GM19372 (cell line): ENCODE measurements around the gene CTCFL.
"Not testable (repeated sequence)": the region's sequence is repeated elsewhere in the genome, so short reads cannot be mapped to it uniquely, and the experiment has no call there.

Source experiments
- ATAC-seq: cut with Tn5 transposase; IDR thresholded peaks from one replicate; pipeline ENCODE4 v1.9.1; 2021; ENCODE audit warnings: mild to moderate bottlenecking, low read depth, moderate library complexity; ENCODE audit not compliant: unreplicated experiment

The CTCFL gene

DNA sequence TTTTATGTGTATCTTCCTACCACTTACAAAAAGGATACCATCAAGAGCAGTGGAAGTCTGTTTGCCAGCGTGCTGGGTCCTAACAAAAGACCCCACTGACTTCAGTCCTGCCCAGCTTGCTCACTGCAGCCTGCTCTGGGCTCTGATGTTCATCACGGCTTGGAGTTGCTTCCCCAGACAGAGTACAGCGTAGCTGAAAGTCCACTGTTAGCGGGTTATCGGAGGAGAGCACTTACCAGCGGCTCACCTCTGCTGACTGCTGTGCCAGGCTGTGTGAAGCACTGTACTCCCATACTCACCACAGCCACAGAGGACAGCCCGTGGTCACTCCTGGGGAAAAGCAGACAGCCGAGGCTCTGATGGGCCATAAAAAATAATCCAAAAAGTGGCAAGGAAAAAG lies 40.2 kb downstream of the CTCFL start:
- ATAC-seq = no peak

DNA sequence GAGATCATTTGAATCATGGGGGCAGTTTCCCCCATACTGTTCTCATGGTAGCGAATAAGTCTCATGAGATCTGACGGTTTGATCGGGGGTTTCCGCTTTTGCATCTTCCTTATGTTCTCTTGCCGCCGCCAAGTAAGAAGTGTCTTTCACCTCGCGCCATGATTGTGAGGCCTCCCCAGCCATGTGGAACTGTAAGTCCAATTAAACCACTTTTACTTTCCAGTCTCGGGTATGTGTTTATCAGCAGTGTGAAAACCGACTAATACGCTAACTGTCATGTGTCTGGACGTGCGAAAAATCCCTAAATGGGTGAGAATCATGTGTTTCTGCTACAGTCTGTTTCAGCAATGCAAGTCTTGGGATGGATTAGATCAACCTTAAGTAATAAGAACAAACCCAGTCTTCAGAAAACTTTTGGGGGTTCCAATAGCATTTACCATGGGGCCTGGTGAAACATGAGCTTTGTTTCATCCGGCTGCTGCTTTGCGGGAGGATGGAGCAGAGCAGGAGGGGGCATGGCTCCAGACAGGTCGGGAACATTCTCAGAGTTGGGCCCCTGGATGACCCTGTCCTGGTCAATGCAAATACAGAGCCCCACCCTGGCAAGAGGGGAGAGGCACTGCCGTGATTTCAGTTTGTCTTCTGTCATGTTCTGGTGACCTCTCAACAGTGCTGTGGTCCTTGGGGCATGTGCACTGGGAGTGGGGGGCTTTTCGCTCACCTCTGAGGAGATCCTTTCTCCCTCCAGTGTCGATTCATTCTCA lies 41.5 kb downstream of the CTCFL start:
- no peak for ATAC-seq

DNA sequence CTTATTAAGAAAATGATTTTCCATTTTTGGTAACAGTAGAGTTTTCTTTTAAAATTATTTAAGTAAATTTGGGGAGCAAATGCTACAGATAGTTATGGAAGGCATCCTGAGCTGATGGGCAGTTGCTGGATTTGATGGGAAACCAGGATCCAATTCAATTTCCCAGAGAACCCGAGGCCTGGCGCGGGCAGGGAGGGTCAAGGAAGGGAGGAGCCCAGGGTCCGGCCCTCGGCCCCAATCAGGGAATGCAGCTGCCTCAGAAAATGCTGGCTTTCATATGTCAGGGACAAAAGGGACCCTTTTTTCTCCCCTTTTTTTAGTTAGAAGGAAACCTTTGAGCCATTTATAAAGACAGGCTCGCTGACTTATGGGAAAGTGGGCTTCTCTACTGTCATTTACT lies 42.1 kb downstream of the CTCFL start:
- ATAC-seq = no peak

DNA sequence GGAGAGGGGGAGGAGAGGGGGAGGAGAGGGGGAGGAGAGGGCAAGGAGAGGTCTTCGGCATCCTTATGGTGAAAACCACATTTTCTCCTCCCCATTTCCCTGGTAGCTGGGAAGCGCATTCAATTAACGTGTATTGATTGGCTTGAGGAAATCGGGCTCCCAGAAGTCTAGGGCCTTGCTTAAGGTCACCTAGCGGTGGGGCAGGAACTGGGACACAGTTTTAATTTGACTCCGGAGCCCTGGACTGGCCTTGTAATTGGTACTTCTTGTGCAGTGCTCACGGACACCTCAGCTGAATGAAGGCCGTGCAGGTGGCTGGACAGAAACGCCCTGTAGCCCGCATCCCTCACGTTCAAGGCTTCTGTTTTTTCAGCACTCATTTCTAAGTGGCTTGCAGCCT lies 42.8 kb downstream of the CTCFL start:
- ATAC-seq = no peak

DNA sequence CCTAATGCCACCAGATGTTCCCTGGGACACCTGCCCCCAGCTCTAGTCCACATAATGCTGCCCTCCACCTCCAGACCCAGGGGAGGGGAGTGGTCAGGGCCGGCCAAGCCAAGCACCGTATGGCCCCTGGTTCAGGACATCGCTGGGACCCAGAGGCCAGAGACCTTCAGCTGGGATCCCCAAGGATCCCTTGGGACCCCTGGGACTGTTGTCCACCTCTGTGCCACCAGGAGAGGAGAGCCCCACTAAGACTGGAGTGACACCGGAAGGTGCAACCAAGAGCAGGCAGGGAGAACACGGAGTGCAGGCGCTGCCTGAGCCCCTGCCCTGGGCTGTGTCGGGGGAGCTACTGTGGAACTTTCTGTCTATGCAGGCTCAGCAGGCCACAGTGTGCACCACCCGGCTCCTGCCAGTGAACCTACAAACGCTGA lies 43.6 kb downstream of the CTCFL start:
- ATAC-seq = peak; percentile 29

DNA sequence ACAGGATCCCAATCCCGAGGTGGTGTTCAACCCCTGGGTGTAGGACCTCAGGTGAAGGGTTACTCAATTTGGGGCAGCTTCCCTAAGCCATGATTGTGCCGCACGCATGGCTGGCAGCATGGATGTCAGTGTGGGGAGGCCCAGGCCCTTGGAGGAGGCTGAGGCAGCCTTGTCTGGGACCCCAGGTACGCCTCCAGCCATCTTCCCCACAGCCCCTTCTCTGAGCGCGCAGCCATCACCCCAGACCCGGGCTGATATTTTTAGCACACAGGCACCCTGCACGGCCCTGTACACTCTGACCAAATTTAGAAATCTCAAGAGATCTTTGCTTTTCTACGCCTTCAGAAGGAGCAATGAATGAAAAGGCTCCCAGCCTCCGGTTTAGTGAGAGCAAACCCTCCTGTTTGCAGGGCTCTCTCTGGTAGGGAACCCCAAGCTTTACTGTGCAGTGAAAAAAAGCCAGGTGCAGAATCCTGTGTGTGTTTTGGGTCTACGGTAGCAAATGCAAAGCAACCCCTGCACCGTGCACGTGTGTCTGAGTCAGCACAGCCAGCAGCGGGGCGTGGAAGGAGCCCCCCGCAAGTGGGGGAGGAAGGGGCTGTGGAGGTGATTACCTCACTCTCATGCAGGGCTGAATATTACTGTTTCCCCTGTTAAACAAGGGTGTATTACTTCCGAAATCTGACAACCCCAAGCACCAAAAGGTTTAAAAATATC lies 44.3 kb downstream of the CTCFL start:
- peak; percentile 47 for ATAC-seq

DNA sequence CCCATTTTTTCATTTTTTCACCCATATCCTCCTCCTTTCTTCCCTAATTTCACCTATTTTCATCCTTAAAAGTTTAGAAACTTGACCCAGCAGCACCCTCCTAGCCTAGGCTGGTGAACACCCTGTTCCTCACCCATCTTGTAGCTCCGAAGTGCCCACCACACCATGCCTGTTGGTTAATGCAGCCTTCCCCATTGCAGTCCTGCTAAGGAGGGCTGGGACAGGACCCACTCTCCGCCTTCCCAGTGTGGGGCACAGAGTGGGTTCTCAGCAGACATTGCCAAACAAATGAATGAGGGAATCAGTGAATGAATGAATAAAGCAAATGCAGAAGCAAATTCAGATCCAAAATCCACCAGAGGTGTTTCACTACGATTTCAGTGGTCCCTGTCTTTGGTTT lies 45.7 kb downstream of the CTCFL start:
- ATAC-seq = no peak

DNA sequence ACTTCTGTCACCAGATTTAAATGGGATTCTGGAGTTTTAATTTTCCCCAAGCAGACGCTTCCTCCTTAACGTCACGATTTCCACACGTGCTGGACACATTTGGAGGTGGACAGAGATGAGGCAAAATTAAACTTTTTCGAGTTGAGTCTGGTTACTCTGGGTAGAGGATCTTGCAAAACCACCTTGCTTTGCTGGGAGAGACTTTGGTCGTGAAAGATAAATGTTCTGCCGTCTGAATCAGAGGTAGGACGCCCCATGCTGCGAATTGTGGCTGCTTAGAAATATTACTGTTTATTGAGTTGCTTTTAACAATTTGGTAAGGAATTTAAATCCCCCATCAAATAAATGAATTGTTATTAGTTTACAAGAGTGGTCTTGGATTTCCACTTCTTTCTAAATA lies 46.8 kb downstream of the CTCFL start:
- ATAC-seq = no peak

DNA sequence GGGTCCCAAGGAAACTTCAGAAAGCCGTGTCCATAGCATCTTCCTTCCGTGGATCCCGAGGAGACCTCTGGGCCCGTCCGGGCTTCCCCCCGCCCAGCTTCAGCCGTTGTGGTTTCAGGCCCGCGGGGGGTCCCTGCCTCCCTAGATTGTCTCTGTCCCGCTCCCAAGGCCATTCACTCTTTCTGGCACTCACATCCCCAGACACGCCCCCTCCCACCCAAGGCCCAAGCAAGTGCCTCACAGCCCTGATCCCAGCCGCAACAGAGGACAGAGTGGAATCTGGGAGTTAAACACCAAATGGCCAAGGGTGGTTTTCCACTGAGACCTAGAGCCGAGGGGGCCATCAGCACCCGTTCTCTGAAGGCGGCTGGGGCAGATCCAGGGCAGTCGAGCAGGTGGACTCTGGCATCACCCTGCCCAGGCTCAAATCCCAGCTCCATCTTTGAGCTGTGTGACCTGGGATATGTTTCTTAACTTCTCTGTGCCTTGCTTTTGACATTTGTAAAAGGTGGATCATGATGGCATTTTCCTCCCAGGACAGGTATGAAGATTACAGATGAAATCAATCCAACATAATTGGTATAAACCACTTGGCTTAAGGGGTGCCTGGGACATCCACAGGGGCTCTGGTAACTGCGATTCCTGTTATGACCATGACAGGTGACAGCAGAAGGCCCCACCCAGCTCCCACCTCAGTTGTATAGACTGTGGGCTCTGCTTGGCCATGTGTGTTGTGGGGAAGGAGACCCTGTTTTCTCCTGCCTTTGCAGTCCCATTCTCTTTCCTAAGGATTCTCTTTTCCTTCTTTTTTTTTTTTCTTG lies 48.1 kb downstream of the CTCFL start:
- ATAC-seq = no peak

DNA sequence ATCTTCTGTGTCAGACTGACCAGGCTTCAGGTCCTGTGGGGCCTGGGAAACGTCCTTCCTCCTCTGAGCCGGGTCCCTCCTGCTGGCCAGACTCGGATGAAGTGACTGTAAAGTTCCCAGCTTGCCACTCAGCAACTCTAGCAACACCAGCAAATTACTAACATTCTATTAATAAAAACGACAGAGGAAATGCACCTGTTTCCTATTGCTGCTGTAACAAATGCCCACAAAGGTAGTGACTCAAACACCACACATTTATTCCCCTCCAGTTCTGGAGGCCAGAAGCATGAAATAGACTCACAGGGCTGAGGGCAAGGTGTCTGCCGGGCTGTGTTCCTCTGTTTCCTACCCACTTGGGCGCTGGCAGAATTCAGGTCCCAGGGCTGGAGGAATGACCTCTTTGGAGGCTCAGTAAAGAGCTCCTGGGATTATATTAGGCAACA lies 48.8 kb downstream of the CTCFL start:
- ATAC-seq = no peak

DNA sequence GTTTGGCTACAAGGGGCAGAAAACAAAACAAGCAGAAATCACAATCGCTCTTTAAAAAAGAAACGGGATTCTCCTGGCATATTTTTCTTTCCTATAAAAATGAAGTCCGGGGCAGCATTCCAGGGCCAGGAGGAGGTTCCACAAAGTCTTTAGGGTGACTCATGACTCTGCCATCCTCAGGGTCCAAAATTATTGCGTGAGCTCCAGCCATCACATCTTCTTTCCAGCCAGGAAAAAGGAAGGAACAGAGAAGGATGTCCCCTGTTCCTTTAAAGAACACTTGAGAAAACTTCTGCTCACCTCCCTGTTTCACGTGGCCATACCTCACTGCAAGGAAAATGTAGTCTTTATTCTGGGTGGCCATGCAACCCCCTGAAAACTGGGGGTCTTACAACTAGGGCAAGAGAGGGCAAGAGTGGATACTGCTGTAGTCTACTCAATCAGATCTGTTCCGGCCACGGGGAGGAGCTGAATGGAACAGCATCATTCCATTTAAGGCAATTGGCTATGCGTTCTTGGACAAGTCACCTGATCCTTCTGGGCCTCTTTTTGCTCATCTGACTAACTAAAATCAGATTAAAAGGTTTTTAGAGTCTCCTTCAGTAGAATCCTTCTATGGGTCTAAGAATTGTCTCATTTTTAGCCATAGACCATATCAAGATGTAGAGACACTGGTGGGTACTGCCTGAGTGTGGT lies 49.4 kb downstream of the CTCFL start:
- ATAC-seq = no peak

DNA sequence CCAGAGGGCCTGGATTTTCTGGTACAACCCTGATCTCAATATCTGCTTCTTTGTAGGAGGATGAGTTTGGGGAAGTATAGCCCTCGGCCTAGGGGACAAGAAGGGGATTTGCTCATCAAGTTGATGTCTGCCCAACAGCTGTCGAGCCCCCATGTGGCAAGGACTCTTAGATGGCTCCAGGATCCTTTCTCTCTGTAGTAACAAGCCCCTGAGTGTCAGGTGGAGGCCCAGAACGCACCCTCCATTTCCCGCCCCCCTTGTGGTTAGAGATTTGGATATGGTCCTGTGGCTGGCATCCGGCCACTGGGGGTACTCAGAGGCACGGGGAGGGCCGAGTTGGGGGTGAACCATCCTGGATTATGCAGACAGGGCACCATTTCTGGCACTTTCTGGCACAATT lies 50.1 kb downstream of the CTCFL start:
- ATAC-seq = no peak

DNA sequence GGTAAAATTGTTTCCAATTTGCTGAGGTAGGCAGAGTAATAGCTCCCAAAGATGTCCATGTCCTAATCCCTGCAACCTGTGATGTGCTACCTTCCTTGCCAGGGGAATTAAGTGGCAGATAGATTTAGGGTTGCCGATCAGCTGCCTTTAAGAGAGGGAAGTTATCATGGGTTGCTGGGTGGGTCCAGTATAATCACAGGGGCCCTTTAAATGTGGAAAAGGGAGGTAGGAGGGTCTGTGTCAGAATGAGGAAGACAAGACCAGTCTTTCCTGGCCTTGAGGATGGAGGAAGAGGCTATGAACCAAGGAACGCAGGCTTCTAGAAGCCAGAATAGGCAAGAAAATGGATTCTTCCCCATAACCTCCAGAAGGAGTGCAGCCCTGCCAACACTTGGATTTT lies 50.7 kb downstream of the CTCFL start:
- no peak for ATAC-seq

DNA sequence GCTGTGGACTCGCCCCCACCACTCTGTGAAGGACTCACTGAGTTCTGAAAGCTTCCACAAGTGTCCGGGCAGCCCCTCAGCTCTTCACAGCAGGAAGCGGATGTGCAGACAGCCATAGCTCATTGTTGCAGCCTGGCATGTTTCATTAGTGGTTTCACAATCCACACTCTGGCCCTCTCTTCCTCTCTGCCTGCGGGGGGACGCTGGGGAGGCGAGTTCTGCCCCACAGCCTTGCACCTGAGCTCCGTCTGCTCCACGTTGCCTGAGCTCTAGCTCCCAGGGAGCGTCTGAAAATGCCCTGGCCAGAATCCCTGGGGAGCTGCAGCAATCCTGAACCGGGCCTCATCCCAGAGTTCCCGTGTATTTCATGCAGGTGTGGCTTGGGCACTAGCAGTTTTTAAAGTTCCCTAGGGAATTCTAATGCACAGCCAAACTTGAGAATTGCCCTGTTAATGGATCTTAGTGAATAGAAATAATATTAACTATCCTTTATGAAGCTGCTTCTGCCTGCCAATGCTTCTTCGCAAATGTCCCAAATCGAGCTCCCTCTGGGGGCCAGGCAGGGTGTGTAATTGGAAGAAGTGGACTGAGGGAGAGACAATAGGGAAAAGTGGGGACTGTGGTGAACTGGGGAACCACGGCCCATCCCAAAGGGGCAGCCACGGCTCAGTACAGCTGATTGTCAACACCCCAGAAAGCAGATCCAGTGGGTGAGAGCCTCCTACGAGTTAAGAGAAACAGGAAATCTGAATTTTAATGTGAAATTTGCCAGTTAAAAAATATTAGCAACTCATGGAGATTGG lies 51.5 kb downstream of the CTCFL start:
- ATAC-seq = peak; percentile 76

DNA sequence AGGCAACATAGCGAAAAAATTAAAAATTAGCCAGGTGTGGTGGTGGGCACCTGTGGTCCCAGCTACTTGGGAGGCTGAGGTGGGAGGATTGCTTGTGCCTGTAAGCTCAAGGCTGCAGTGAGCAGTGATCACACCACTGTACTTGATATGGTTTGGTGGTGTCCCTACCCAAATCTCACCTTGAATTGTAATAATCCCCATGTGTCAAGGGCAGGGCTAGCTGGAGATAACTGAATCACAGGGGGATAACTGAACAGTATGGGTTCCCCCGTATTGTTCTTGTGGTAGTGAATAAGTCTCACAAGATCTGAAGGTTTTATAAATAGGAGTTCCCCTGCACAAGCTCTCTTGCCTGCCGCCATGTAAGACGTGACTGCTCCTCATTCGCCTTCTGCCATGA lies 52.5 kb downstream of the CTCFL start:
- ATAC-seq = not testable (repeated sequence)

DNA sequence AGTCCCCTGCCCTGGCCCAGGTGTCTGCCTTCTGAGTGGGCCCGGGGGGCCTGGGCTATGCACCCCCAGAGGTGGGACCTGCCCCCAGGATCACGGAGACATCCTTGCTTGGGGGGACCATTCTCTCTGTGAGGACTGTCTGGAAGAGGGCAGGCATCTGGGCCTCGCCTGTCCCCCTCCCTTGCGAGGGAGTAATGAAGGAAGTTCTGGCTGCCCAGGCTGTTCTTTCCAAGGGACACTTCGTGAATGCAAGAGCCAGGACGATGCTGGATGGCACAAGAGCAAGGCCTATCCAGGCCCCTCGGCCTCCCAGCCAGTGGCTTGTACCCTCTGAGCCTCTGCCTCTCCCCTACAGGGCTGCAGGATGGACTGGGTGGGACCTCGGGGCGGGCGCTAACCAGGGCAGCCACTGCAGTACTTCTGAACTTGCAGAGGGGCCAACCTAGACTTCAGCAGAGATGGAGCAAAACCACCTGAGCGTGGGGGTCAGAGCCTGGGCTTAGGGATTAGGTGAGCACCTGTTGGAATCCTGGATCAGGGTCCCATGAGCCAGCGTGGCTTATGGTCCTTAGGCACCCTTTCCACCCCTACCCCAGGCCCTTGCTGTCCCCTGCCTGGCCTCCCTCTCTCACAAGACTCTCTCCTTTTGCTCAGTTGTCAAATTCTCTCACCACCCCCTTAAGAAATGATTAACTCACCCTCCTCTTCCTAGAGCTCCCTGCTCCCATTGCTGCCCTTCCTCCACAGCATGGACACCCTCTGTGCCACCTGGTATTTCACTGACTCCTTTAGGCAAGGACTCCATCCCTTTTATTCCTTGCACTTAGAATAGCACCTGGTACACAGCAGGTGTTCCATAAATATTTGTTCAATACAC lies 53.2 kb downstream of the CTCFL start:
- ATAC-seq = no peak

DNA sequence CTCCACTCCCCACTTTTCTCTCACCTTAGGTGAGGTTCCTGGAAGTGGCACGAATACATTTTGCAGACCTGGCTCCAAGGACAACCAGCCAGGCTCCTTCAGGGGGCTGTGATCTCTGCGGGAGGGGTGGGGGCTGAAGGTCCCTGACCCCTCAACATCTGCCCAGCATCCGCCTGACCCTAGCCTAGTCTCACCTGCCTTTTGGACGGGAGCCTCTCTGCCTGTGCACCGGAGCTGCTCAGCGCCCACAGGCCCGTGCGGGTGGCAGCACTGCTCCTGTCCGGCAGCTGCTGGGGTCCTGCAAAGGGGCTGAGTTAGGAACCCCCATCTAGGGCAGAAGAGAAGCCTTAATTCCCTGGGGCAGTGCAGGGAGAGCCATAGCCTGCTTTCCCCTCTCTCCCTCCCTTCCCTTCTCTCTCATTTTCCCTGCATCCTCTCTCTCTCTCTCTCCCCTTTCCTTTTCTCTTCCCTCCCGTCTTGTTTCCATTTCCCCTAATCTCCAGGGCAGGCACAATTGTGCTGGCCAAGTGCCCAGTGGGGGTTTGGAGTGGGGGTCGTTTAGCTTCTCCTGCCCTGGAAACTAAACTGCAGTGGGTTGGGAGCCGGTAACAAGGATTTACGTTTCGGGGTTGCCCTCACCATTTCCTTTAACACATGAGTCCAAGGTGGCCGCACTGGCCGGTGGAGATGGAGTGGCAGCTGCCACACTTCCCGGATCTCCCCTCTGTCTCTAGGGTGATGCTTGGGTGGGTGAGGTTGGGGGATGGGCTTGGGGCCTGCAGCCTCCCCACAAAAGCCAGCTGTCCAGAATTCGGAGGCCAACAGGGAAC lies 54.1 kb downstream of the CTCFL start:
- ATAC-seq = no peak

DNA sequence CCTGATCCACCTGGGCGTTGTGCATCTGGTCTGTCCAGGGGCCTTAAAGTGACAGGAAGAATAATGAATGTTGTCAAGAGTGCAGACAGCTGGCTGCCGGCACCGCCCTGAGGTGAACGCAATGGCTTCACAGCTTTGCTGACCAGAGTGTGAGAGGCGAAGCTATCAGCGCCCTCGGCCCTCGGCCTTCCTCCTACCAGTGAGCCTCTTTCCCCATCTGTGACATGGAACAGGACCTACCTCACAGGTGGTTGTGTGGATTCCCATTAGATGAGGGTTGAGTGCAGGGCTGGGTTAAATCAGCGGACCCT lies 54.8 kb downstream of the CTCFL start:
- ATAC-seq = no peak
